ENCODE results near the gene CCDC9.
A peak's percentile ranks its signal among the peaks of the same experiment; 100 is the strongest.

The CCDC9 gene

GRCh38 chr19:47229676-47230053 lies 26.7 kb upstream of the CCDC9 start:
- TF ChIP-seq, protein P1, sequence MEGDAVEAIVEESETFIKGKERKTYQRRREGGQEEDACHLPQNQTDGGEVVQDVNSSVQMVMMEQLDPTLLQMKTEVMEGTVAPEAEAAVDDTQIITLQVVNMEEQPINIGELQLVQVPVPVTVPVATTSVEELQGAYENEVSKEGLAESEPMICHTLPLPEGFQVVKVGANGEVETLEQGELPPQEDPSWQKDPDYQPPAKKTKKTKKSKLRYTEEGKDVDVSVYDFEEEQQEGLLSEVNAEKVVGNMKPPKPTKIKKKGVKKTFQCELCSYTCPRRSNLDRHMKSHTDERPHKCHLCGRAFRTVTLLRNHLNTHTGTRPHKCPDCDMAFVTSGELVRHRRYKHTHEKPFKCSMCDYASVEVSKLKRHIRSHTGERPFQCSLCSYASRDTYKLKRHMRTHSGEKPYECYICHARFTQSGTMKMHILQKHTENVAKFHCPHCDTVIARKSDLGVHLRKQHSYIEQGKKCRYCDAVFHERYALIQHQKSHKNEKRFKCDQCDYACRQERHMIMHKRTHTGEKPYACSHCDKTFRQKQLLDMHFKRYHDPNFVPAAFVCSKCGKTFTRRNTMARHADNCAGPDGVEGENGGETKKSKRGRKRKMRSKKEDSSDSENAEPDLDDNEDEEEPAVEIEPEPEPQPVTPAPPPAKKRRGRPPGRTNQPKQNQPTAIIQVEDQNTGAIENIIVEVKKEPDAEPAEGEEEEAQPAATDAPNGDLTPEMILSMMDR (conservative IDR thresholded peaks at IDR 0.05): no peak
- peak overlapping the region; percentile 85 for H3K27ac ChIP-seq

- peak overlapping the region; percentile 85 for H3K27ac ChIP-seq
- TF ChIP-seq, protein P1 (conservative IDR thresholded peaks at IDR 0.05): peak; percentile 94
Observed at GRCh38 chr19:47230054-47230920, 26.0 kb upstream of the CCDC9 start.

- H3K27ac ChIP-seq: peak within 1 kb of the TSS; percentile 85
- TF ChIP-seq, protein P1 (conservative IDR thresholded peaks at IDR 0.05): no peak
Observed at GRCh38 chr19:47230921-47231214, 25.5 kb upstream of the CCDC9 start, which contains the start of gene BBC3. Gene BBC3, minus strand, starts transcription at chr19:47231199. Its CDS starts 2,768 bp downstream, at chr19:47228431.

DNA sequence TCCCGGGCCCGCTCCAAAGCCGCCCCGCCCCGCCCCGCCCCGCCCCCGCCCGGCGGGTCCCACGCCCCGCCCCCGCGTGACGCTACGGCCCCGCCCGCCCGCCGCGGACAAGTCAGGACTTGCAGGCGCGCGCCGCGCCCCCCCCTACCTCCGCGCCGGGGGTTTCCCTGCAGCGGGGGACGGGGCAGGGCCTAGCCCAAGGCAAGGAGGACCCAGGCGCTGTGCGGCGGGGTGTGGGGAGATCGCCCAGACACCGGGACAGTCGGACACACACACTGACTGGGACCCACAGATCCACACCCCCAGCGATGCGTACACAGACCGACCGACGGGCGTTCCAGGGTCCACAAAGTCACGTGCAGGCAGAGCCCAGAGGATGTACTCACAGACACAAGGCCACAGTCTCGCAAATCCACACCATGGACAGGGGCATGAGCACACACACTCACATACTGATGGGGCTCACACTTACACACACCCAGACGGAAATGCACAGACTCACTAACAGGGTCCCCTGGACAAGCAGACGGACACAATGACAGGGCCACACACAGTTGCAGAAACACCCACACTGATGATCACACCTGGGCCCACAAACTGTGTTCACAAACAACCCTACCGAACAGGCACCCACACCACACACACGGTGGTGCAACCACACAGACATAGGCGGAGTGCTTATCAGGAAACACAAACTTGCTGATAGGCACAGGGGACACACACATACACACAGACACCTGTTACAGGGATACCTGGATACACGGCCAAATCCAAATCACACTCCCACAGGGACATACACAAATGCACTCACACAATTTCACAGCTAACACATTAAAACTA lies 24.9 kb upstream of the CCDC9 start:
- TF ChIP-seq, protein P1 (conservative IDR thresholded peaks at IDR 0.05): no peak
- peak overlapping the region; percentile 85 for H3K27ac ChIP-seq

GRCh38 chr19:47232422-47233211 lies 23.7 kb upstream of the CCDC9 start:
- TF ChIP-seq, protein P1 (conservative IDR thresholded peaks at IDR 0.05): no peak
- H3K27ac ChIP-seq: peak overlapping the region; percentile 85; the same call in 1 of the 2 replicates

GRCh38 chr19:47236072-47236675 lies 20.2 kb upstream of the CCDC9 start:
- H3K27ac ChIP-seq: no peak overlapping the region
- TF ChIP-seq, protein P1 (conservative IDR thresholded peaks at IDR 0.05): no peak
